ENCODE data around the gene UBASH3B.

DNA sequence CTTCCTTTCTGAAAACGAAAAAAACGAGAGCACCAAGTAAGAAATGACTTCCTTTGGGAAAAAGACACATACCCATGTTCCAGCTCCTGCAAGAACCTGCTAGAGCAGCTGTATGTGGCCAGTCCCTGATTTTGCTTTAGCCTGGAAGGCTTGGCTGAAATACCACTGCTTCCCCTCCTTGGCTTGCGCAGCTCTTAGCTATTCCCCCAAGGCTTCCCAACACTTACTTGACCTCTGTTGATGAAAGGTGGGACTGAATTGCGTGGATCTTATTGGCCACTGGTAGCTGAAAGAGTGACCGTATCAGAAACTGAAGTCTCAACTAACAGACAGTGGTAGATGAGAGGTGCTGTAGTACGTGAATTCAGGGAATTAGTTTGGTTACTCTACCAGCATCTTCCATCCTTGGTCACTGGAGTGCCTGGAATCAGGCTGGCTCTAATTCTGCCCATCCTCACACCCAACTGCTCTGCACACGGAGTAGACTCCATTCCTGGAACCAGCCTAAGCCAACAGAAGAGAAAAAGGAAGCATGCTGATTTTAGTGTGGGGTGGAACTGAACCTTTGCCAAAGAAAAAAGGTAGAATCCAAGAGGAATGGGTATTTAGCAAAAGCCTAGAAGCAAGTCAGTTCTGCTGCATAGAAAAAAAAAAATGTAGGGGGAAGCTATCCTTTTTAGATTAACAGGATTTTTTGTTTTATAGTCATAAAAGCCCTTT lies 109.0 kb downstream of the UBASH3B start:
- TF ChIP-seq POLR2A (IDR thresholded peaks at IDR 0.05) (no peak), EP300 (IDR thresholded peaks at IDR 0.05) (no peak), POLR2AphosphoS5 (IDR thresholded peaks at IDR 0.05) (no peak)
- TF ChIP-seq, protein P1, sequence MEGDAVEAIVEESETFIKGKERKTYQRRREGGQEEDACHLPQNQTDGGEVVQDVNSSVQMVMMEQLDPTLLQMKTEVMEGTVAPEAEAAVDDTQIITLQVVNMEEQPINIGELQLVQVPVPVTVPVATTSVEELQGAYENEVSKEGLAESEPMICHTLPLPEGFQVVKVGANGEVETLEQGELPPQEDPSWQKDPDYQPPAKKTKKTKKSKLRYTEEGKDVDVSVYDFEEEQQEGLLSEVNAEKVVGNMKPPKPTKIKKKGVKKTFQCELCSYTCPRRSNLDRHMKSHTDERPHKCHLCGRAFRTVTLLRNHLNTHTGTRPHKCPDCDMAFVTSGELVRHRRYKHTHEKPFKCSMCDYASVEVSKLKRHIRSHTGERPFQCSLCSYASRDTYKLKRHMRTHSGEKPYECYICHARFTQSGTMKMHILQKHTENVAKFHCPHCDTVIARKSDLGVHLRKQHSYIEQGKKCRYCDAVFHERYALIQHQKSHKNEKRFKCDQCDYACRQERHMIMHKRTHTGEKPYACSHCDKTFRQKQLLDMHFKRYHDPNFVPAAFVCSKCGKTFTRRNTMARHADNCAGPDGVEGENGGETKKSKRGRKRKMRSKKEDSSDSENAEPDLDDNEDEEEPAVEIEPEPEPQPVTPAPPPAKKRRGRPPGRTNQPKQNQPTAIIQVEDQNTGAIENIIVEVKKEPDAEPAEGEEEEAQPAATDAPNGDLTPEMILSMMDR (IDR thresholded peaks at IDR 0.05): no peak

All from gastroesophageal sphincter (tissue), 3 donors.